Neuronal stem cell (in vitro differentiated cells): ENCODE results near the gene NR1I2.

ENCODE experiments used
- DNase-seq: peaks from one replicate; pipeline ENCODE4 v3.0.0-alpha.2; 2013; ENCODE audit warnings: low spot score
- H2AFZ ChIP-seq: one replicate; pipeline ENCODE4 v1.6.1; 2013; ENCODE audit warnings: mild to moderate bottlenecking, low read length, inconsistent platforms
- H2AK5ac ChIP-seq: 2 replicates; pipeline ENCODE4 v1.6.1; 2013; ENCODE audit warnings: low read depth, mild to moderate bottlenecking, inconsistent platforms, low read length, moderate library complexity, mixed read lengths
- H2BK120ac ChIP-seq: 2 replicates; pipeline ENCODE4 v1.6.1; 2013; ENCODE audit warnings: low read depth, mild to moderate bottlenecking, inconsistent platforms, low read length, moderate library complexity, mixed read lengths
- H2BK12ac ChIP-seq: one replicate; pipeline ENCODE4 v1.6.1; 2013; ENCODE audit warnings: low read length, inconsistent platforms
- H2BK15ac ChIP-seq: 2 replicates; pipeline ENCODE4 v1.6.1; 2013; ENCODE audit warnings: mild to moderate bottlenecking, low read length, inconsistent platforms, mixed read lengths
- H2BK5ac ChIP-seq: one replicate; pipeline ENCODE4 v1.6.1; 2013; ENCODE audit warnings: inconsistent platforms, mild to moderate bottlenecking, low read length, moderate library complexity
- H3K14ac ChIP-seq: one replicate; pipeline ENCODE4 v1.6.1; 2013; ENCODE audit warnings: low read length, inconsistent platforms
- H3K18ac ChIP-seq: 2 replicates; pipeline ENCODE4 v1.6.1; 2013; ENCODE audit warnings: low read length, inconsistent platforms
- H3K23ac ChIP-seq: 2 replicates; pipeline ENCODE4 v1.6.1; 2013; ENCODE audit warnings: low read depth, mild to moderate bottlenecking, mixed read lengths, low read length, inconsistent platforms; ENCODE audit not compliant: poor library complexity
- H3K27ac ChIP-seq: replicated peaks from 3 replicates; pipeline ENCODE4 v1.5.1; 2013; ENCODE audit warnings: low read length, inconsistent platforms
- H3K27me3 ChIP-seq, 3 experiments: 2 replicates each; pipeline ENCODE4 v1.6.1; 2013; ENCODE audit warnings: low read length in 3 of 3, mild to moderate bottlenecking in 2 of 3, inconsistent platforms in 1 of 3, low read depth in 1 of 3, mixed read lengths in 1 of 3, moderate library complexity in 1 of 3; ENCODE audit not compliant: control insufficient read depth in 3 of 3, insufficient read depth in 3 of 3
- H3K36me3 ChIP-seq, 2 donors: replicated peaks in 1 of 2; 2 replicates each; pipeline ENCODE4 v1.6.1; 2013; ENCODE audit warnings: low read length in 2 of 2; ENCODE audit not compliant: control insufficient read depth in 2 of 2, insufficient read depth in 2 of 2
- H3K4ac ChIP-seq: 2 replicates; pipeline ENCODE4 v1.6.1; 2013; ENCODE audit warnings: inconsistent platforms, mild to moderate bottlenecking, low read length, moderate library complexity
- H3K4me1 ChIP-seq, 2 donors: 1 replicate in 1 of 2; 2 replicates in 1 of 2; pipeline ENCODE4 v1.6.1; 2013; ENCODE audit warnings: low read length in 2 of 2, low read depth in 1 of 2; ENCODE audit not compliant: control insufficient read depth in 2 of 2, insufficient read depth in 1 of 2
- H3K4me2 ChIP-seq: one replicate; pipeline ENCODE4 v1.6.1; 2013; ENCODE audit warnings: mild to moderate bottlenecking, low read length, inconsistent platforms; ENCODE audit not compliant: insufficient read depth, poor library complexity, severe bottlenecking
- H3K4me3 ChIP-seq, 2 donors: 2 replicates each; pipeline ENCODE4 v1.5.1; 2013; ENCODE audit warnings: low read length in 2 of 2, mild to moderate bottlenecking in 2 of 2, inconsistent platforms in 1 of 2, moderate library complexity in 1 of 2
- H3K79me1 ChIP-seq: one replicate; pipeline ENCODE4 v1.6.1; 2013; ENCODE audit warnings: low read depth, mild to moderate bottlenecking, inconsistent platforms, low read length, moderate library complexity
- H3K9ac ChIP-seq: one replicate; pipeline ENCODE4 v1.6.1; 2013; ENCODE audit warnings: mild to moderate bottlenecking, low read depth, low read length, inconsistent platforms; ENCODE audit not compliant: poor library complexity
- H3K9me3 ChIP-seq, 2 donors: replicated peaks in 1 of 2; 2 replicates each; pipeline versions ENCODE3 to v1.6.1; 2013; ENCODE audit warnings: low read length in 2 of 2, mild to moderate bottlenecking in 2 of 2, inconsistent platforms in 1 of 2, low read depth in 1 of 2, mixed read lengths in 1 of 2, moderate library complexity in 1 of 2; ENCODE audit not compliant: control insufficient read depth in 2 of 2, insufficient read depth in 1 of 2
- H4K8ac ChIP-seq: one replicate; pipeline ENCODE4 v1.6.1; 2013; ENCODE audit warnings: low read depth, mild to moderate bottlenecking, inconsistent platforms, low read length, moderate library complexity
- H4K91ac ChIP-seq: one replicate; pipeline ENCODE4 v1.6.1; 2013; ENCODE audit warnings: low read length, low read depth, mild to moderate bottlenecking, inconsistent platforms; ENCODE audit not compliant: poor library complexity
- WGBS, 2 donors: extraction: QIAGEN DNeasy Blood & Tissue Kit; methylation state at CpG; one replicate each; pipeline ENCODE4 v1.1.7; 2013; ENCODE audit warnings: missing lambda C conversion rate in 2 of 2, mixed read lengths in 1 of 2; ENCODE audit not compliant: insufficient read length in 2 of 2, insufficient replicate concordance in 1 of 2; ENCODE audit errors: extremely low coverage in 2 of 2; 5-methylcytosine and 5-hydroxymethylcytosine counted together

NR1I2 gene

DNA sequence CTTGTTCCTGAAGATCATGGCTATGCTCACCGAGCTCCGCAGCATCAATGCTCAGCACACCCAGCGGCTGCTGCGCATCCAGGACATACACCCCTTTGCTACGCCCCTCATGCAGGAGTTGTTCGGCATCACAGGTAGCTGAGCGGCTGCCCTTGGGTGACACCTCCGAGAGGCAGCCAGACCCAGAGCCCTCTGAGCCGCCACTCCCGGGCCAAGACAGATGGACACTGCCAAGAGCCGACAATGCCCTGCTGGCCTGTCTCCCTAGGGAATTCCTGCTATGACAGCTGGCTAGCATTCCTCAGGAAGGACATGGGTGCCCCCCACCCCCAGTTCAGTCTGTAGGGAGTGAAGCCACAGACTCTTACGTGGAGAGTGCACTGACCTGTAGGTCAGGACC is 35.2 kb downstream of the NR1I2 start:
- Histone ChIP-seq H2AK5ac (peak overlapping the region; percentile 27), H3K4me3 (no peak overlapping the region), H3K18ac (no peak overlapping the region), H3K9ac (peak overlapping the region; percentile 53), H3K4me2 (no peak overlapping the region), H2BK12ac (no peak overlapping the region), H3K9me3 (no peaks in the 10 kb centered on the region), H3K79me1 (no peaks in the 10 kb centered on the region), H3K23ac (no peak overlapping the region), H2BK120ac (peak overlapping the region; percentile 21), H3K4ac (no peak overlapping the region), H3K27ac (no peak overlapping the region), H2BK15ac (no peak overlapping the region), H3K36me3 (no peaks in the 10 kb centered on the region), H3K14ac (no peak overlapping the region), H2AFZ (no peak overlapping the region), H3K27me3 (peaks cover 0 to under 1% (median 0%) of the 10 kb centered on the region in 3 experiments), H4K91ac (no peak overlapping the region), H2BK5ac (no peak overlapping the region), H4K8ac (no peak overlapping the region), H3K4me1 (peaks cover 0 to 4% of the 10 kb centered on the region in 2 donors)
- WGBS, 2 donors = no CpG with 5 or more reads among the region's 12 CpGs
- no peak for DNase-seq

DNA sequence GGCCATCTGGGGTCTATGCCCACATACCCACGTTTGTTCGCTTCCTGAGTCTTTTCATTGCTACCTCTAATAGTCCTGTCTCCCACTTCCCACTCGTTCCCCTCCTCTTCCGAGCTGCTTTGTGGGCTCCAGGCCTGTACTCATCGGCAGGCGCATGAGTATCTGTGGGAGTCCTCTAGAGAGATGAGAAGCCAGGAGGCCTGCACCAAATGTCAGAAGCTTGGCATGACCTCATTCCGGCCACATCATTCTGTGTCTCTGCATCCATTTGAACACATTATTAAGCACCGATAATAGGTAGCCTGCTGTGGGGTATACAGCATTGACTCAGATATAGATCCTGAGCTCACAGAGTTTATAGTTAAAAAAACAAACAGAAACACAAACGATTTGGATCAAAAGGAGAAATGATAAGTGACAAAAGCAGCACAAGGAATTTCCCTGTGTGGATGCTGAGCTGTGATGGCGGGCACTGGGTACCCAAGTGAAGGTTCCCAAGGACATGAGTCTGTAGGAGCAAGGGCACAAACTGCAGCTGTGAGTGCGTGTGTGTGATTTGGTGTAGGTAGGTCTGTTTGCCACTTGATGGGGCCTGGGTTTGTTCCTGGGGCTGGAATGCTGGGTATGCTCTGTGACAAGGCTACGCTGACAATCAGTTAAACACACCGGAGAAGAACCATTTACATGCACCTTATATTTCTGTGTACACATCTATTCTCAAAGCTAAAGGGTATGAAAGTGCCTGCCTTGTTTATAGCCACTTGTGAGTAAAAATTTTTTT is 35.9 kb downstream of the NR1I2 start:
- no peak overlapping the region for H2BK5ac ChIP-seq
- no peak overlapping the region for H3K14ac ChIP-seq
- H2AK5ac ChIP-seq = no peak overlapping the region
- no peak overlapping the region for H4K8ac ChIP-seq
- no peak overlapping the region for H3K4me3 ChIP-seq
- H4K91ac ChIP-seq = no peak overlapping the region
- no peak overlapping the region for H3K4ac ChIP-seq
- H3K36me3 ChIP-seq = no peaks in the 10 kb centered on the region
- DNase-seq = no peak
- no peak overlapping the region for H2AFZ ChIP-seq
- no peak overlapping the region for H2BK120ac ChIP-seq
- H3K18ac ChIP-seq = no peak overlapping the region
- H3K9me3 ChIP-seq = no peaks in the 10 kb centered on the region
- peaks cover 0 to 4% of the 10 kb centered on the region in 2 donors for H3K4me1 ChIP-seq
- H3K4me2 ChIP-seq = no peak overlapping the region
- H3K23ac ChIP-seq = no peak overlapping the region
- no peak overlapping the region for H3K27ac ChIP-seq
- WGBS, 2 donors = no CpG with 5 or more reads among the region's 13 CpGs
- H2BK12ac ChIP-seq = no peak overlapping the region
- no peak overlapping the region for H2BK15ac ChIP-seq
- no peaks in the 10 kb centered on the region for H3K27me3 ChIP-seq
- no peak overlapping the region for H3K9ac ChIP-seq
- no peaks in the 10 kb centered on the region for H3K79me1 ChIP-seq

DNA sequence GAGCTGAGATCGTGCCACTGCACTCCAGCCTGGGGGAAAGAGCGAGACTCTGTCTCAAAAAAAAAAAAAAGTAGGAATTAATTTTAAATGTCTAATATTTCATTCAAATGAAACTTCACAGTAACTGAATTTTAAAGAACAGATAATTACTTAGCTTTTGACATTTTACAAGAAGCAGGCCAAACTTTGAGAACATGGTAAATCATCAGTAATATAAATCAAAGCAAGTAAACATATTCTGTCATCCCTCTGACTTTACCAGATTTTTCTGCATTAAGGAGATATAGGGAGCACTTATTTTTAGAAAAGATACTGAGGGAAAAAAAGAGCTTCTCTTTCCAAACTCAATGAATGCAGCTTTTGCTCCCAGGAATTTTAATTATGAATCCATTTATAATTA is 37.0 kb downstream of the NR1I2 start:
- Histone ChIP-seq H3K4me3 (no peak overlapping the region), H2BK5ac (no peak overlapping the region), H3K9ac (no peak overlapping the region), H2BK120ac (no peak overlapping the region), H3K36me3 (no peaks in the 10 kb centered on the region), H3K27ac (no peak overlapping the region), H2BK12ac (no peak overlapping the region), H3K4me2 (no peak overlapping the region), H3K79me1 (no peaks in the 10 kb centered on the region), H4K91ac (no peak overlapping the region), H3K27me3 (no peaks in the 10 kb centered on the region), H3K23ac (no peak overlapping the region), H3K9me3 (no peaks in the 10 kb centered on the region), H3K4me1 (peaks cover 0 to 4% of the 10 kb centered on the region in 2 donors), H3K14ac (no peak overlapping the region), H2AFZ (no peak overlapping the region), H2AK5ac (no peak overlapping the region), H3K4ac (no peak overlapping the region), H3K18ac (no peak overlapping the region), H2BK15ac (no peak overlapping the region), H4K8ac (no peak overlapping the region)
- DNase-seq = no peak
- whole genome bisulfite sequencing, 2 donors = no CpG with 5 or more reads among the region's 2 CpGs

DNA sequence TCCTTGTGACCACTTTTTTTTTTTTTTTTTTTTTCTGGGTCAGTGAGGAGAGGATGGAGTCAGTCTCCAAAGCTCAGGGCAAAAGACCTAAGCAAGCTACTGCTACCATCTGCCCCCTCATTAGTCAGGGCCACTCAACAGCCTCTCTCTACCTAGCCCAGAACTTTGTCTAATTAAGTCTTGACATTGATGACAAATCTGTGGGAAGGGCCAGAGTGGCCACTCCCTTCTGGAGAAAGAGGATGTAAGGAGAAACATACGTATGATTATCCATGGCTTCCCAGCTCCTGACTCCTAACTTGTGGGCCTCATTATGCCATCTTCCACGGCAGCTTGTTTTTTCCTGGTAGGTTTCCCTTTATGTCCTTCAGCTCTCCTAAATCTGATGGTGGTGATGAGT is 37.9 kb downstream of the NR1I2 start:
- Histone ChIP-seq H3K4me2 (no peak overlapping the region), H2BK12ac (no peak overlapping the region), H4K91ac (no peak overlapping the region), H2BK120ac (no peak overlapping the region), H3K9me3 (no peaks in the 10 kb centered on the region), H2AFZ (no peak overlapping the region), H3K36me3 (peaks cover 2 to 3% of the 10 kb centered on the region in 2 donors), H2BK5ac (no peak overlapping the region), H3K18ac (no peak overlapping the region), H2BK15ac (no peak overlapping the region), H3K4ac (no peak overlapping the region), H3K23ac (no peak overlapping the region), H3K4me3 (no peak overlapping the region), H3K27me3 (no peaks in the 10 kb centered on the region), H3K79me1 (no peaks in the 10 kb centered on the region), H3K4me1 (peaks cover 0 to 4% of the 10 kb centered on the region in 2 donors), H3K27ac (no peak overlapping the region), H3K14ac (no peak overlapping the region), H3K9ac (no peak overlapping the region), H2AK5ac (no peak overlapping the region), H4K8ac (no peak overlapping the region)
- no peak for DNase-seq
- WGBS, 2 donors = no CpG with 5 or more reads among the region's 2 CpGs
